SK-N-MC (cell line): ENCODE measurements around the gene MAP3K7CL.

Source experiments
- EZH2 ChIP-seq: fragments of 200-600 bp; sonication (generic); IDR thresholded peaks from one replicate; pipeline ENCODE4 v1.6.1; 2017; ENCODE audit warnings: antibody characterized with exemption
- FOXP2 ChIP-seq: optimal IDR thresholded peaks from 2 replicates; pipeline ENCODE3; 2011; ENCODE audit warnings: mild to moderate bottlenecking, moderate library complexity; ENCODE audit not compliant: insufficient read depth; ENCODE audit errors: extremely low read length, control extremely low read depth
- POLR2AphosphoS5 ChIP-seq: IDR thresholded peaks from 2 replicates; pipeline ENCODE4 v1.6.1; 2012; ENCODE audit warnings: mild to moderate bottlenecking, low read depth, low read length, borderline replicate concordance

DNA sequence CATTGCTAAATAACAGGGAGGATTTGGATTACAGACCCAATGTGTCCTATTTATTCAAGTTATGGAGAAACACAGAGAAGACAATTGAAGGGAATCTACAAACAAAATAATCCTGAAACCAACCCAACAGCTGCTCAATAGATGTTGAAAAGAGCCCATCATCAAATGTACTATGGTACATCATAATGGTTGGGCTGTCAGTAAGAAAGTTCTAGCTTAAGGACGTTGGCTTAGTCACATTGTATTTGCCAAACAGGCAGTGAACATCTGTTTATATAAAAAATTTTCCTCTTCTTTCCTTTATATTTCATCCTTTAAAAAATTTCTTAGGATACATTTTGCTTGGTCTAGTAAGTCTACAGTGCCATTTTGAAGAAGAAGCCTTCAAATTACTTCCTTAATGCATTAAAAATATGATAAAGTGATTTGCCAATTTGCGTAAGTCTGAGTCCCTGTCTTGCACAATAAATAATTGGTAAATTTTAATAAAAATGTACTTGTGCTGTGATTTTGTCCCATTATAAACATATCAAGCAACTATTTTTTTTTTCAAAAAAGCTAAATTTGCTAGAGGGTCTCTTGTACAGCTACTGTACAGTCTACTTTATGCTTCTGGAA, 14.4 kb downstream of the MAP3K7CL start:
- TF ChIP-seq EZH2: no peak
- no peak for TF ChIP-seq POLR2AphosphoS5
- TF ChIP-seq FOXP2: no peak
